DLD1 (cell line): ENCODE results near the gene ABAT.
"Not testable (repeated sequence)": the region's sequence is repeated elsewhere in the genome, so short reads cannot be mapped to it uniquely, and the experiment has no call there.

Experiments used
- in situ Hi-C: cut with HindIII; loops from 2 replicates; pipeline ENCODE4 v1.10.0; 2017; ENCODE audit warnings: low sequenced_read_pairs

ABAT gene

DNA sequence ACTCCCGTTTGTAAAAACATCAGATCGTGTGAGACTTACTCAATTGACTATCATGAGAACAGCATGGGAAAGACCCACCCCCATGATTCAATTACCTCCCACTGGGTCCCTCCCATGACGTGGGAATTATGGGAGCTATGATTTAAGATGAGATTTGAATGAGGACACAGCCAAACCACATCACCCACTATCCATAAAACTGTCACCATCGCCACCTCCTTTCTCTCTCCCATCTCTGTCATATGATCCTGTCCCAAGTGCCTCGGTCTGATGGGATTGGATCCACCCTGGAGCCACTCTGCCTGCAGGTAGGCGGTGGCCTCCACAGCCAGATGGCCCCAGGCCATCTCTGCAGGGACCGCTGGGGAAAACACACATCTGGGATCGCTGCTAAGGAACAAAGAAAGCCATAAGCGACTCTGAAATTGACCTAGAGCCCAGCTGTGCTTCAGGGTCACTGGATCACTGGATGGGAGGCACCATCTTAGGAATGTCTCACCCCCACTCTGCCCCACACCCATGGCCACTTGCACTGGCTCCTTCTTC, 61.8 kb downstream of the ABAT start:
- in situ Hi-C loops, result no loop called here

DNA sequence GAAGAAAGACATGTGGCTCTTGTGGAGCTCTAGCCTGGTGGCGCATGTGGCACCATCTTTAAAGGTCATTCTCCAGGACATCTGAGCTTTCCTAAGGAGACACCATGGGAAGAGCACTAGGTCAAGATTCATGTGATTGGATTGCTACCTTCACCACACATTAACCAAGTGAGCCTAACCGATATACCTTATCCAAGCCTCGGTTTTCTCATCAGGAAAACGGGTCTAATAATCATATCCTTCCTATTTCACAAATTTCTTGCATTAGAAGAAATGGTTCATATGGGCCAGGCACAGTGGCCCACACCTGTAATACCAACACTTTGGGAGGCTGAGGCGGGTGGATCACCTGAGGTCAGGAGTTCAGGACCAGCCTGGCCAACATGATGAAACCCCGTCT, 64.7 kb downstream of the ABAT start:
- in situ Hi-C loops, result no loop called here

GRCh38 chr16:8739989-8740704, 65.7 kb downstream of the ABAT start:
- in situ Hi-C loops, result no loop called here

GRCh38 chr16:8740775-8741355, 66.4 kb downstream of the ABAT start:
- in situ Hi-C loops, result no loop called here

GRCh38 chr16:8741636-8742035, 67.2 kb downstream of the ABAT start:
- in situ Hi-C loops, result no loop called here

DNA sequence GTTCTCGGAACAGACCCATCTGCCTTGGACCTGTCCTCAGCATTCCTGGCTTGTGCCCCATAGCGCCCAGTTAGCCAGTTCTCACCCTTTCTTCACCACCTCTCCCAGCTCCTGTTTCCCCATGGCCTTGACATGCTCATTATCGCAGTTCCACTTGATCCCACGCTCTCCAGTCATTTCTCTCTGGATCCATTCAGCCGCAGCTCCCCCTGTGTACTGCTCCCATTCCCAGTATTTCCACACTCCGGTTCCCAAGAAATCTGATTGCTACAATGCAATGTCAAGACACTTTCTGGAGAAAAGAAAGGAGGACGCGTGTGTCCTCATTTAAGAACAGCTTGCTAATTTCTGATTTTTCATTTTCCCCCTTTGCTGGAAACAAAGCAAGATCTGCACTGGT, 67.7 kb downstream of the ABAT start:
- in situ Hi-C loops, result no loop called here

DNA sequence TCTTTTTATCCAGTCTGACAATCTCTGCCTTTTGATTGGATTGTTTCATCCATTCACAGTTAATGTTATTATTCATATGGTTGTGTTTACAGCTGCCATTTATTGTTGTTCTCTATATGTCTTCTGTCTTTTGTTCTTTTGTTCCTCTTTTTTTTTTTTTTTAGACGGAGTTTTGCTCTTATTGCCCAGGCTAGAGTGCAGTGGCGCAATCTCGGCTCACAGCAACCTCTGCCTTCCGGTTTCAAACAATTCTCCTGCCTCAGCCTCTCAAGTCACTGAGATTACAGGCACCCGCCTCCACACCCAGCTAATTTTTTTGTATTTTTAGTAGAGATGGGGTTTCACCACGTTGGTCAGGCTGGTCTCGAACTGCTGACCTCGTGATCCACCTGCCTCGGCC, 74.5 kb downstream of the ABAT start:
- in situ Hi-C loops, result not testable (repeated sequence)

DNA sequence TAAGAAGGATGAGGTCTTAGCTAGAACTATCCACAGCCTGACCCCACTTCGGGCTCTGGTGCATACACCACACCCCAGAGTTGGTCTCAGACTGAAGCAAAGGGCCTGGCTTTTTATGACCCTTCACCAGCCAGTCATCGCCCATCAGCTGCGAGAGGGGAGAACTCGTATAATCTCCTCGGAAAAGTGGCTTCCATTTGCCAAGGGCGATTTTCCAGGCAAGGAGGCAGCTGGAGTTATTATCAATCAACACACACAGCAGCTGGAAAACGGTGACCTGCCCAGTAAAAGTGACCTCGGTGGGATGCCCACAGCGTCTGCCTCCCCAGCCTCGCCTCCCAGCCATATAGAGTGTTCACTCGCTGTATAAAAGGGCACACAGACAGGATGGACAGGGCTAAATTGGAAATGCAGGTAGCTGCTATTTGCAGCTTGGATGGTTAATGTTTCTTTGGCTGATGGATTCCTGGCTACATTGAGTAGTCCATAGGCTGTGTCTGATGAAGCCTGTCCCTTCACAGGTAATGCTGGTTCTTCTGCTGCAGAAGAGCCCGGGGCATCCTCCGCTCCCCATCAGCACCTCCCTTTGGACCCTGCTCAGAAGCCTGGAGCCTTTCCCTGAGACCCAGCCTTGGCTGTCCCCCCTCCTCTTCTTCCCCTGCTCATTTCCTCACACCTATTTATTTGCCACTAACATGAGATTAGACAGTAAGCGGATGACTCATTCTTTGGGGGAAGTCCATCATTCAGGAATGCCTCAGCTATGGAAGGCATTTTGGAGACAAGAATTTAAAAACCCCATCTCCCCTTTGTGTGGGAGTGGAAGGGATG, 77.3 kb downstream of the ABAT start:
- in situ Hi-C loops, result no loop called here

DNA sequence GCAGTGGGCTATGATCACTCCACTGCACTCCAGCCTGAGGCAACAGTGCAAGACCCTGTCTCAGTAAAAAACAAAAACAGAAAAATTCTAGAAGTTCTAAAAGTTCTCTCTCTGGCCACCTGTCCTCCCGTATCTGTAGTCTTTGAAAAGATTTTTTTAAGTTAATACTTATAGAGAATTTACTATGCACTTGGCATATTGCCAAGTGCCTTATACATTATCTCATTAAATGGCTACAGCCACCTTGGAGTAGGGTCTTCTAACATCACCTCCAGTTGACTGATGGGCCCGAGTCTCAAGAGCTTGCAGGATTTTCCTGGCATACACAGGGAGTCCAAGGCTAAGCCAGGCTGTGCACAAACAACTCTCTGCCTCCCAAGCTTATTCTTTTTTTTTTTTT, 78.3 kb downstream of the ABAT start:
- in situ Hi-C loops, result no loop called here

DNA sequence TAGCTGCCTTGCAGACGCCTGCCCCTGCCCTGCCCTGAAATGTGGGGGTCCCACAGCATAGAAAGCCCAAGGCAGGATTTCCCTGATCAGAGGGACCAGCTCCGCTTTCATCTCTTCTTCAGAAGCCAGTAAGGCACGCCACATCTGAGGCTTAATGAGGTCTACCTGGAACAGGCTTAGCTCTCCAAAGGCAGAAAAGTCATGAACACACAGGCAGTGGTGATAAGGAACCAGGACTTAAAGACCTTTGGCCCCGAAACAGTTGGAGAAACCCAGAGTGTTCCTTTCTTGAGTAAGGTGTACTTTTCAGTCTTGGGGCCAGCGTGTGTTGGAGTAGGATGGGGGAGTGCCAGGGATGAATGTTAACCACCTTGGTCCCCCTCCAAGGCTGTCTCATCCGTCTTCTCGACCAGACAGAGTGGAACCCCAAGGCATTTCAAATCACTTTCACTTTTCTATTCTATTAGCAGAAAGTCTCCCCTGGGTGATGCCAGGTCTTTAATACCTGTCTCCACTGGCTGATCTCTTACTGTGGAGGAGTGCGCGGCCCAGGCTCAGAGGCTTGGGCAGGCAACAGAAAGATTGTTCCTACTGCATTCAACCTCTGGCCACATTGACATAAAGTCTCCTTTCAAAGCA, 79.1 kb downstream of the ABAT start:
- in situ Hi-C loops, result no loop called here

- in situ Hi-C loops, result no loop called here
Observed at GRCh38 chr16:8756755-8757154, 82.3 kb downstream of the ABAT start.

DNA sequence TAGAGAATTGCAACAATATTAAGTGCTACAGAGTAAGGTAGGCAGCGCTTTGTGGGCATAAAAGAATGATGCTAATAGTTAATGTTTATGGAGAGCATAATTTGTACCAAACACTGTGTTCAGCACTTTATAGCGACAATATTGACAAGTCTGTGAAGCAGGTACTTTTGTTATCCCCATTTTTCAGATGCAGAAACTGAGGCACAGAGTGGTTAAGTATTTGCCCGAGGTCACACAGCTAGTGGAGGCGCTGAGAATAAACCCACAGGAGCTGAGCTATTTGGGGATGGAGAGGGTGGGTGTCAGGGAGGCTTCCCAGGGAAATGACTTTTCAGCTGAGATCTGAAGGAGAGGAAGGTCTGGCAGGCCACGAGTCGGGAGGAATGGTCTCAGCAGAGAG, 83.6 kb downstream of the ABAT start:
- in situ Hi-C loops, result no loop called here

- in situ Hi-C loops, result no loop called here
Observed at GRCh38 chr16:8760021-8760420, 85.6 kb downstream of the ABAT start.

- in situ Hi-C loops, result no loop called here
Observed at GRCh38 chr16:8761078-8761477, 86.7 kb downstream of the ABAT start.

DNA sequence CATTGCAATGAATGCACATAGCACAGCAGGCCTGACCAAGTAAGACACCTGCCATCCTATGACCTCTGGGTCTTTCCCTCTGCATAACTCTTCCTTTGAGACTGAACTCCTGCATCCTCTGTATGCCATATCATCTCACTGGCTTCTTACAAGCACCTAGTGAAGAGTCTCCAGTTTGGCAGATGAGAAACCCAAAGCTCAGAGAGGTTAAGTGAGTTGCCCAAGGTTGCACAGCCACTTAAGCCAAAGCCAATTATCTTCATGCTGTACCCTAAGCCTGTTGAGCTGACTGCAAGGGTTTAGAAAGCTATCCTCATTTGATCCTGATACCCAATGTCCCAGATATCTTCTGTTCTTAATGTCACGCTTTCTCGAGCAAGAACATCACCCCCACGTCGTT, 87.8 kb downstream of the ABAT start:
- in situ Hi-C loops, result no loop called here

DNA sequence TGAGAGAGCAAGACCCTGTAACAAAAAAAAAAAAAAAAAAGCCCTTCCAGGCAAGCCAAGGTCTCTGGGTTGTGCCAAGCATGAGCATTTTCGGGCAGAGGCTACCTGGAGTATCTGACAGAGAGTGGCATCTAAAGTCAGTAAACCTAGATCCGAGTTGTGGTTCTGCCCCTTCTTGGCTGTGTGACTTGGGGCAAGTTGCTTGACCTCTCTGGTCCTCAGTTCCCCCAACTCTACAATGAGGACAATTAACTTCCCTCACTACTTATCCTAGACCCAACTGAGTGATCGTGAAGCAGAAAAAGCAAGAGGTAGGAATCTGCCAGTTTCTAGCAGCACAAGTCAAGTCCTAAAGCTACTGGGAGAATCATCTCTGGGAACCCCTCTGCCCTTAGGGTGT, 88.7 kb downstream of the ABAT start:
- in situ Hi-C loops, result no loop called here

- in situ Hi-C loops, result no loop called here
Observed at GRCh38 chr16:8763899-8764298, 89.5 kb downstream of the ABAT start.

GRCh38 chr16:8764525-8765250, 90.3 kb downstream of the ABAT start:
- in situ Hi-C loops, result no loop called here

DNA sequence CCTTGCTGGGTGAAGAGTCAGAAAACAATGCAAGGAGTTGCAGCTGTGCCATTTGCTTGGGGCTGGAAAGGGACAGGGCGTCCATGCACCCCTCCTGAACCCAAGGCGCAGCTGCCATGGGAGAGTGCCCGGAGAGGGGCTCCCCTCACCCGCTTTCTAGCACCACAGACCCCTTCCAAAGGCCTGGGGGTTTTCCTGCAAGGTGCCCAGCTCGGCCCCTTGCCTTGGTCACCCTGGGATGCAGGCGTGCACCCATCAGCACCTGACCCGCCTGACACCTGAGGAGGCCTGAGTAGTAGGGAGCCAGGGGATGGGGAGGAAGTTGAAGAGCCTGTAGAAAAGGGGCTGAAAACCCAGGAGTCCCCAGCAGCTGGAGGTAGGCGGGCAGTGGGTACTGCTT, 92.8 kb downstream of the ABAT start:
- in situ Hi-C loops, result no loop called here

DNA sequence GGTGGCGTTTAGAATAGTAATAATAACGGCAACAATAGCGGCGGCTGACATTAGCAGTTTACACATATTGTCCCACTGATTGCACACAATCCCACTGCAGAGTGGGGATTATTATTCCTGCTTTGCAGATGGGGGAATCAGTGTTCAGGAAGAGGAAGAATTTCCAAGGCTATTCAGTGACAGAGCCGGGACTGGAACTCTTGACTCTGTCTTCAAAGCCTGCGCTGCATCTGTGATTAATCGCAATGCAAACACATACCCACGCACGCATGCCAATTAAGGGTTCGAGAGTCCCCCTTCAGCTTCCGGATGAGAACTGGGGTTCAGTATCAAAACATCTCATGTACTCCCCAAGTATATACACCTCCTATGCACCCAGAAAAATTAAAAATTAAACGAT, 93.9 kb downstream of the ABAT start:
- in situ Hi-C loops, result no loop called here

DNA sequence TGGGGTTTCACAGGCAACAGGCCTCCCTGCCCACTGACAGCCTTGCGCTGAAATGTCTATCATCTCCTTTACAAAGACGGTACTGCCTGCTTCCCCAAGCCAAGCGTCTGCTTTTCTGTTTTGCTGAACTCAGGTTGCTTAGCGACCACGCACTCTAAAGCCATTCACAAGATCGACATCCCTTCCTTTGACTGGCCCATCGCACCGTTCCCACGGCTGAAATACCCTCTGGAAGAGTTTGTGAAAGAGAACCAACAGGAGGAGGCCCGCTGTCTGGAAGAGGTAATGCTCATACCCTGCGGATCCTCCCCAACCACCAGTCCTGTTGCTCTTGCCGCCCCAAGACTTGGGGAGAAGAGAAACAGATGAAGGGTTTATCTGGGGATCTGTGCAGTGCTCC, 94.3 kb downstream of the ABAT start:
- in situ Hi-C loops, result no loop called here
